ENCODE data around the gene PSRC1.
"Not testable (repeated sequence)": the region's sequence is repeated elsewhere in the genome, so short reads cannot be mapped to it uniquely, and the experiment has no call there.

PSRC1 gene

DNA sequence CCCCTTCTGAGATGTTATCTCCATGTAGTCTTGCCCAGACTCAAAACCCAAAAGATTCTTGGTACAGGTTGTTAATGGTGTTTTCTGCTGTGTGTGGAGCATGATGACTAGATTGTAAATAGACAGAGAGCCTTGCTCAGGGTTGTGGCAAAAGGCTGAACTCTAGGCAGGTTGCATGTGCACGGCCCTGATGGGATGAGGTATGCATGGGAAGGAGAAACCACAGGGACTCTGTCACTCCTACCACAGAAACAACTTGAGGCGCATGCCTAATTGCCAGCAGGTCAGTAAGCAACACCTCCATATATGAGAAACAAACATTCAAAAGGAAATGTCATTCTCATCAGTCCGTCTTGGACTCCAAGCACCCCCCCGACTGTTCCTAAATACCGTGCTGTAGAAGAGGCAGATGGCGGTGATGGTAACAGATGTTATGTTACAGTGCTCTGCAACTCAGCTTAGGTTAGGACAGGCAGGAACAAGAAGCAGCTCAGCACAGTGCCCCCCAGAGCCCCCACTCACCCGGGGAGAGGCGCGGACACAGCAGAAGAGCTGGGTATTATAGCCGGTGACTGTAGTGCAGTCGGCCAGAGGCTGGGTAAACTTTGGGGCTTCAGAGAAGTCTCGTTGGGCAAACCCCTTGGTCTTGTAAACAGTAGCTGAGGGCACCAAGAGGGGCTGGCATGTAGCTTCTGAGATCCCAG, 12.9 kb upstream of the PSRC1 start:
- no peak for DNase-seq (ENCODE audit: extremely low read depth, low read depth)

DNA sequence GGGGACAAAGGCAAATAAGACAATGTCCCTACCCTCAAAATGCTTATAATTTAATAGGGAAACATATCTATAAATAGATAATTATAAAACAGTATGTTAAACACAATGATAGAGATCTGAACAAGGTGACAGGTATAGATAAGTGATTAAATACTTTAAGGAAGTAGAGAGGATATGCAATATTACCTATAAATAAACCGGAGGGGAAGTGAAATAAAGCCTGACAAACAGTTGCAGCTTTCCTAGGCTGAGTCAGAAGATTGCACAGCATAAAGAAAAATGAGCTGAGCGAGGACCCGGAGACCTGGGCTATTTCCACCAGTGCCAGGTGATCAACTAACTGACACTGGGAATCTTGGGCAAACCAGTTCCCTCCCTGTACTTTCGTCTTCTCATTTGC, 11.5 kb upstream of the PSRC1 start:
- TF ChIP-seq, protein P1, sequence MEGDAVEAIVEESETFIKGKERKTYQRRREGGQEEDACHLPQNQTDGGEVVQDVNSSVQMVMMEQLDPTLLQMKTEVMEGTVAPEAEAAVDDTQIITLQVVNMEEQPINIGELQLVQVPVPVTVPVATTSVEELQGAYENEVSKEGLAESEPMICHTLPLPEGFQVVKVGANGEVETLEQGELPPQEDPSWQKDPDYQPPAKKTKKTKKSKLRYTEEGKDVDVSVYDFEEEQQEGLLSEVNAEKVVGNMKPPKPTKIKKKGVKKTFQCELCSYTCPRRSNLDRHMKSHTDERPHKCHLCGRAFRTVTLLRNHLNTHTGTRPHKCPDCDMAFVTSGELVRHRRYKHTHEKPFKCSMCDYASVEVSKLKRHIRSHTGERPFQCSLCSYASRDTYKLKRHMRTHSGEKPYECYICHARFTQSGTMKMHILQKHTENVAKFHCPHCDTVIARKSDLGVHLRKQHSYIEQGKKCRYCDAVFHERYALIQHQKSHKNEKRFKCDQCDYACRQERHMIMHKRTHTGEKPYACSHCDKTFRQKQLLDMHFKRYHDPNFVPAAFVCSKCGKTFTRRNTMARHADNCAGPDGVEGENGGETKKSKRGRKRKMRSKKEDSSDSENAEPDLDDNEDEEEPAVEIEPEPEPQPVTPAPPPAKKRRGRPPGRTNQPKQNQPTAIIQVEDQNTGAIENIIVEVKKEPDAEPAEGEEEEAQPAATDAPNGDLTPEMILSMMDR (IDR thresholded peaks at IDR 0.05; ENCODE audit: low read depth, low read length) = no peak
- no peak for DNase-seq (ENCODE audit: extremely low read depth, low read depth)

More for the DNA sequence above, 12.9 kb upstream of the PSRC1 start:
- TF ChIP-seq, protein P1 (IDR thresholded peaks at IDR 0.05; ENCODE audit: low read depth, low read length) = no peak

DNA sequence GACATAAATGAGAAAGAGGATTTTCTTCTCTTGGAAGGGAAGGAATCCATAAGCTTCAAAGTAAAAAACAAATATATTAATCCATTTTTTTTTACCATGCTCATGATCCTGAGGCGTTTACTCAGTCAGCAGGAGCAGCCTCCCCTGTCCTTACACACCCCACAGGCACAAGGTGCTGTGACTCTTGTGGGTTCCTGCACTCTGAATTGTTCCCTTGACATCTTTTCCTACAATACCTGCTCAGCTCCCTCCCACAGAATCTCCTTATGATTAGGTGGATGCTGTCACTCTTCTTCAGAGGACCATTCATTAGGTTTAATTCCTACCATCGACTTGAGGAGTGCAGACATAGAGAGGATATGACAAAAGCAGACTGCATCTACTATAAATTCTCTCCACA, 10.1 kb upstream of the PSRC1 start:
- TF ChIP-seq, protein P1 (IDR thresholded peaks at IDR 0.05; ENCODE audit: low read depth, low read length) = no peak
- DNase-seq (ENCODE audit: extremely low read depth, low read depth) = no peak

DNA sequence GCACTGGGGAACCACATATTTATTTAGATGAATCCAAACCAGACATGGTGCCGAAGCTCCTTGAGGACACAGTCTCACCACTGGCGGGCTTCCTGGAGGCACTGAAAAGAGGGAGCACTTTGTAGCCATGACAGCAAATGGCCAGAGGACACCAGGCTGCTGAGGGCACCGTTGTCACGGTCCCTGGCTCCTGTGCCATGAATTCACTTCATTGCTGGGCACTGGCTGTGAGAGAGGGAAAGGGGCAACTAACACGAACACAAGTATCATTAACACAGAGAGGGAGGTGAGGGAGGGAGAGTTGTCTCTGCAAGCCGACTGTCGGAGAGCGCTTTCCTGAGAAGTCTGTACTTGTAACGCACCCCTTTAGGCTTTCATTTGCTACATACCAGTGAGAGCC, 9.4 kb upstream of the PSRC1 start:
- TF ChIP-seq, protein P1 (IDR thresholded peaks at IDR 0.05; ENCODE audit: low read depth, low read length) = no peak
- DNase-seq (ENCODE audit: extremely low read depth, low read depth) = no peak

DNA sequence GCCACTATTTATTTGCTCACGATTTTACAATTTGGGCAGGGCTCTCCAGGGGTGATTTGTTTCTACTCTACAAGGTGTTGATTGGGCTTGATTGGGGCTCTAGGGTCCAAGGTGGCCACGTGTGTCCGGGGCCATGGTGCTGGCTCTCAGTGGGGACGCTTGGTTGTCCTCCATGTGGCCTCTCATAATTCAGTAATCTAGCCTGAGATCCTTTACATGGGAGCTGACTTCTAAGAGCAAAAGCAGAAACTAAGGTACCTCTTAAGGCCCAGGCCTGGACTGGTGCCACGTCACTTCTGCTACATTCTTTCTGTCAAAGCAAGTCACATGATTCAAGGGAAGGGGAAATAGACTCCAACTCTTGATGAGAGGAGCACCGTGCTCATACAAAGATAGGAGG, 8.1 kb upstream of the PSRC1 start:
- no peak for DNase-seq (ENCODE audit: extremely low read depth, low read depth)

DNA sequence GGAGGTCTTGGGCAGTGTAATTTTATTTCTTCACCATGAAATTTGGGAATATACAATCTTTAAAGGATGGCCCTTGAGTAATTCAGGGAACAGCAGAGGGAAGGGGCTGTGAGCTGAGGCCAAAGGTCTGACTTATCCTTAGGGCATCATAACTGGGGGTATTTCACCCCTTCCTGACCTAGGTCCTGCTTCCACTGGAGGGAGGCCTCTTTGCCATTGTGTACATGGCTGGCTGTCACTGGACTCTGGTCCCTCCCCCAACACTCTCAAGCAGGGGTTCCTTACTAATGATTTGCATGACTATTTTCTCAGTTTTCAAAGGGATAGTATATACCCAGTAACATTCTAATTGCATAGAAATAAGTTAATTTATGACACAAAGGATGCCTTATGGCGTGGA, 7.2 kb upstream of the PSRC1 start:
- DNase-seq (ENCODE audit: extremely low read depth, low read depth) = no peak
- TF ChIP-seq, protein P1 (IDR thresholded peaks at IDR 0.05; ENCODE audit: low read depth, low read length) = no peak

More for the DNA sequence above, 8.1 kb upstream of the PSRC1 start:
- TF ChIP-seq, protein P1 (IDR thresholded peaks at IDR 0.05; ENCODE audit: low read depth, low read length) = no peak

DNA sequence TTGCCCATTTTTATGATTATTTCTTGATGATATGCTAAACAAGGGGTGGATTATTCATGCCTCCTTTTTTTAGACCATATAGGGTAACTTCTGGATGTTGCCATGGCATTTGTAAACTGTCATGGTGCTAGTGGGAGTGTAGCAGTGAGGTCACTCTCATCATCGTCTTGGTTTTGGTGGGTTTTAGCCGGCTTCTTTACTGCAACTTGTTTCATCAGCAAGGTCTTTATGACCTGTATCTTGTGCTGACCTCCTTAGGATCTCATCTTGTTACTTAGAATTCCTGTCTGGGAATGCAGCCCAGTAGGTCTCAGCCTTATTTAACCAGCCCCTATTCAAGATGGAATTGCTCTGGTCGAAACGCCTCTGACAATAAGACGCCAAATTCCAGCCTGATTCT, 3.8 kb upstream of the PSRC1 start:
- not testable (repeated sequence) for DNase-seq (ENCODE audit: extremely low read depth, low read depth)
